GM12874 (cell line): ENCODE measurements around the gene TBC1D14.

ENCODE experiments used
- TF ChIP-seq, protein P1 (sequence below): IDR thresholded peaks from 2 replicates; pipeline ENCODE4 v1.5.1; 2011; ENCODE audit warnings: low read depth, mild to moderate bottlenecking, control low read depth, low read length, moderate library complexity; ENCODE audit not compliant: insufficient read depth

Gene TBC1D14

DNA sequence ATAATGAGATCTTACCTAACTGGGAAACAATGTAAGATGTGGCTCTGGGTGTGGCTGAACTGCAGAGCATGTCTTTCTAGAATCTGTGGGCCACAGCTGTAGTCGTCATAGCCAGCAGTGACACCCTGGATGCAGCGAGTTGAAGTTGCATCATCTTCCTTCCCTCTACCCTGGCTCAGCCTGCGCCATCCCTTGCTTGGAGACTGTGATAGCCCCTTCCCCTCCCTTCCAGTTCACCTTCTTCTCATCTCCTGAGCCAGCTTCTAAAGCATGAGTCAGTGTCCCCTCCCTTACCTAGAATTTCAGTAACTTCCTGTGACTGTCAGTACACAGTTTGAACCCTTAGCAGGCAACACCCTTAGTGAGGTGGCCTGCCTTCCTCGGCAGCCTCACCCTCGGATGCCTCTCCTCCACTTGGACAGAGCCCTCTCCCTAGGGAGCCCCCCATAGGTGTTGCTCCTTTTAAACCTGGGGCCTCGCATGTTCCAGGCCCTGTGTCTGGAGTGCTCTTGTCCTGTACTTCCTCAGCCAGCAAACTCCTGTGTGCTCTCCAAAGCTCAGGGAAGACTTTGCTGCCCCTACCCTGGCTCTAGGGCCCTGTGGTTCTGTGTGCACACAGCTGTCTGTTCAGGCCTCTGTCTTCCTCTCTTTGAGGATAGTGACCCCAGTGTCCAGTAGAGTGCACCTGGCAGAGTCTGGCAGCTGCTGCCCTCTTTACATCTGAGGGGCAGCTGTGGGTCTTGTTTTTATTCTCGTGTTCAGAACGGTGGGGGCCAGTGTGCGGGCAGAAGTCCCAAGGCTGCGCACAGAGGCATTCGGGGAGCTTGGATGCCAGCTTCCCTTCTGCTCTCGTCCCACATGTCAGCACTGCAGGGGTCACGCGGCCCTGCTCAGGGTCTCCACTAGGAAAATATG lies 89.8 kb downstream of the TBC1D14 start:
- TF ChIP-seq, protein P1, sequence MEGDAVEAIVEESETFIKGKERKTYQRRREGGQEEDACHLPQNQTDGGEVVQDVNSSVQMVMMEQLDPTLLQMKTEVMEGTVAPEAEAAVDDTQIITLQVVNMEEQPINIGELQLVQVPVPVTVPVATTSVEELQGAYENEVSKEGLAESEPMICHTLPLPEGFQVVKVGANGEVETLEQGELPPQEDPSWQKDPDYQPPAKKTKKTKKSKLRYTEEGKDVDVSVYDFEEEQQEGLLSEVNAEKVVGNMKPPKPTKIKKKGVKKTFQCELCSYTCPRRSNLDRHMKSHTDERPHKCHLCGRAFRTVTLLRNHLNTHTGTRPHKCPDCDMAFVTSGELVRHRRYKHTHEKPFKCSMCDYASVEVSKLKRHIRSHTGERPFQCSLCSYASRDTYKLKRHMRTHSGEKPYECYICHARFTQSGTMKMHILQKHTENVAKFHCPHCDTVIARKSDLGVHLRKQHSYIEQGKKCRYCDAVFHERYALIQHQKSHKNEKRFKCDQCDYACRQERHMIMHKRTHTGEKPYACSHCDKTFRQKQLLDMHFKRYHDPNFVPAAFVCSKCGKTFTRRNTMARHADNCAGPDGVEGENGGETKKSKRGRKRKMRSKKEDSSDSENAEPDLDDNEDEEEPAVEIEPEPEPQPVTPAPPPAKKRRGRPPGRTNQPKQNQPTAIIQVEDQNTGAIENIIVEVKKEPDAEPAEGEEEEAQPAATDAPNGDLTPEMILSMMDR = no peak

DNA sequence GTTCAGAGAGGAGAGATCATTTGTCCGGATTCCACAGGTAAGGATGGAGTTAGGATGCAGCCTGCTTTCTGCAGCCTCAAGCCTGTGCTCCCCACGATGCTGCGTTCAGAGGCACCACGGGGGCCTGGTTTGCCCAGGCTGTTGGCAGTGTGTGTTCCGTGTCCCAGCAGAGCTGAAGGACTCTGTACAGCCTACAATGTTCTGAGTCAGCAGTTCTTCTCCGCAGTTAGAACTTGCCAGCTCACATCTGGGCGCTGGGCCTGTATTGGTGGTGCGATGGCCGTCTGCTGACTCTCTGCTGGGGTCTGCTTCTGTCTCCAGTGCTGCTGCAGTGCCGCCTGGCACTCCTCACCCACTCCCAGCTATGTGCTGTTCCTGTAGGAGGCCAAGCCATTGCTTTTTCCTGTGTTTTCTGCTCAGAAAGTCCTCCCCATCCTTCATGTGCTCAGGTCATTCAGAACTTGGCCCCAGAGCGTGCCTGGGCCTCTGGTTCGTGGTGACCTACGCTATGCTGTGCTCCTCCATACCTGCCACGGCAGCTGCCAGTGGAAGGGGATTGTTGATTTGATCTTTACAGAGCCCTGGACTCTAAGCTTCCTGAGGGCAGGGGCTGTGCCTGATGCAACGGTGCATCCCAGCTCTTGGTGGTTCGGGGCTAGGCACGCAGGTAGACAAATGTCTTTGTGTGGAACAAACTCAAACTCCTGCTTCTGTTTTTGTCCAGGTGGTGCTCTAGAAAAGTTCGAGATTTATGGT lies 91.0 kb downstream of the TBC1D14 start:
- TF ChIP-seq, protein P1 = no peak

DNA sequence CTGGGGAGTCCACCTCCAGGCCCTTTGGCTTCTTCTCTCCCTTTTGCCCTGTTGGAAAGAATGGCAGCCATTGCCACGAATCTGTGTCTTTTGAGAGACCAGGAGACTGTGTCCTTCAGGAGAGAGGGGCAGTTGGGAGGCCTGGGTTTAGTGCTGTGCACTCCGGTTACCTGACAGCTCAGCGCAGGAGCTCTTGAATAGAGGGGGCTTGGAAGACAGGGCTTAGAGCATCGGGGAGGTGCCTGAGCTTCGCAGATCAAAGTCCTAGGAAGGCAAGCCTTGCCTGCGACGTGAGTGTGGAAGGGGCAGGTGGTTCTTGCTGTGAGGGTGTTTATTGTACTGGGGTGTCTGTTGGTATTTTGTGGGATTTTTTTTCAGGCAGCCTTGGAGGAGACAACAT lies 91.6 kb downstream of the TBC1D14 start:
- TF ChIP-seq, protein P1 = no peak

DNA sequence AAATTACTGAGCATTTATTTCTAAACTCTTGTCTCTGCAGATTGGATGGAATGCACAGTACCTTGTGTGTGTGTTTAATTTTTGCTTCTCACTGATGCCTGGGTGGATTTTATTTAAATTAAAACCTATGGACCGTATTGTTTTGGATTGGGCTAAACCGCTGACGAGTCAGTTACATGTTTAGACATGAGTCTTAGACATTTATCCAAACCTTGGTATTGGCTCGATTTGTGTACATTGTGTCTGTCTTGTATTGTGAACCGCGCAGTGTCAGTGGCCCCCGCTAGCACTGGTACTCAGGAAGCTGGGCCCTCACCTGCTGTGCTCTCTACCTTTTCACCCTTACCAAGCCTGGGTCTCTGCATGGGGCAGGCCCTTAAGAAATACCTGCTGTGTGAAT lies 92.7 kb downstream of the TBC1D14 start:
- TF ChIP-seq, protein P1 = no peak

DNA sequence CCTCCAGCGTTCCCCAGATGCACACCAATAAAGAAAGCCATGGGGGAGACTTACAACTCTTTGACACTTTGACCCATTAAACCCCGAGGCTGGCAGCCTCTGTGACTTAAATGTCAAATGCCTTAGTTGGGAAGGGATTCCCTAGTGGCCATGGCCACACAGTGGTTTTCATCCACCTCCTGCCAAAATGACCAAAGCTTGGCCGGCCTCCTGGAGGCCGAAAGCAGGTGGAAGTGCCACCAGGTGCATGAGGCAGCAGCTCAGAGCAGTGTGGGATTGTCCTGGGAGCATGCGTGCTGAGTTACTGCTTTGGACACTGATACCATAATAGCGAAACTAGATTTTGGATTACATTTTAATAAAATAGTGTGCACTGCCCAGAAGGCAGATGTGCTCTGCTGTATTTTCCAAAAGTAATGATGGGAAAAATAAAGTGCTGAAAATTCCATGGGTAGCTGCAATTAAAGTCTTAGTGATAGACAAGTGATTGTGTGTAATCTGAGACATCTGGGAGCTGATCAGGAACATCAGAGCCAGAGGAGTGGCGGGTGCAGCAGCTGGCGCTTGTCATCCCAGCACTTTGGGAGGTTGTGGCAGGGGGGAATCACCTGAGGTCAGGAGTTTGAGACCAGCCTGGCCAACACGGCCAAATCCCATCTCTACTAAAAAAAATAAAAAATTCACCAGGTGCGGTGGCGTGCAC lies 93.7 kb downstream of the TBC1D14 start:
- TF ChIP-seq, protein P1 = no peak

DNA sequence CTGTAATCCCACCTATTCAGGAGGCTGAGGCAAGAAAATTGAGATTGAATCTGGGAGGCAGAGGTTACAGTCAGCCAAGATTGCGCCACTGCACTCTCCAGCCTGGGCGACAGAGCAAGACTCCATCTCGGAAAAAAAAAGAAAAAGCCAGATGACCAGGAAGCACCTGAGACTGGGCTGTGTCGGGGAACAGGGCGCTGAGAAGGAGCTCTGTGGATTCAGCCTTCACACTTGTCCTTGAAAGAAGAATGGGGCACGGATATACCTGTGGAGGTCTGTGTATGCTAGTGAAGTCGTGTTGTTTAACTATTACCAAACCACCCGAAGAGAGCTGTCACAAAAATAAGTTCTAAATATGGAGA lies 94.2 kb downstream of the TBC1D14 start:
- TF ChIP-seq, protein P1 = no peak

DNA sequence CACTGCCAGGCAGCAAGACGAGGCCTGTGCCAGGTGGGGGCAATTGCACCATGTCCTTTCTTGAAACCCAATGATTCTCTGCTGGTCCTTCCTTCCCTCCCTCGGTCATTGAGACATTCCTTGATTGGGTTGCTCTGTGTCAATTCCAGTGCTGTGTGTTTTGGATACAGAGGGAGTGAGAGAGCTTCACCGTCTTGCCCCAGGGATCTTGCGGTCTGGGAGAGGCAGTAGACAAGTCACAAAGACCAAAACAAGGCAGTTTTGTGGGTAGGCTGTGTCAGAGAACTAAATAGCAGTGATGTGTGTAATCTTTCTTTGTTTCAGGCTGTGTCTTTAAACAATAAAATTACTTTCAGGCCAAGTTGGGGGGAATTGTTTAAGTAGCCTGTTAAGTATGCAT lies 94.7 kb downstream of the TBC1D14 start:
- TF ChIP-seq, protein P1 = no peak
